HUES6 (cell line): ENCODE results near the gene DMPK.

Experiments used
- H3K27ac ChIP-seq: 2 replicates; pipeline ENCODE4 v1.7.0; 2013; ENCODE audit warnings: low read depth, mild to moderate bottlenecking, low read length, inconsistent platforms
- H3K27me3 ChIP-seq: 2 replicates; pipeline ENCODE4 v1.6.1; 2013; ENCODE audit warnings: low read length; ENCODE audit not compliant: control insufficient read depth, insufficient read depth
- H3K36me3 ChIP-seq: 2 replicates; pipeline ENCODE4 v1.6.1; 2013; ENCODE audit warnings: low read length; ENCODE audit not compliant: control insufficient read depth, insufficient read depth
- H3K4me1 ChIP-seq: 2 replicates; pipeline ENCODE4 v1.6.1; 2013; ENCODE audit warnings: low read length; ENCODE audit not compliant: control insufficient read depth, insufficient read depth
- H3K4me3 ChIP-seq: 2 replicates; pipeline ENCODE4 v1.5.1; 2013; ENCODE audit warnings: low read depth, low read length
- H3K9ac ChIP-seq: one replicate; pipeline ENCODE4 v1.6.1; 2013; ENCODE audit warnings: mild to moderate bottlenecking, low read length
- H3K9me3 ChIP-seq: 2 replicates; pipeline ENCODE4 v1.6.1; 2013; ENCODE audit warnings: low read depth, low read length; ENCODE audit not compliant: control insufficient read depth, insufficient read depth

Gene DMPK

GRCh38 chr19:45773384-45773783, 8.9 kb downstream of the DMPK start:
- no peak overlapping the region for H3K4me3 ChIP-seq
- H3K4me1 ChIP-seq, result peaks cover 7% of the 10 kb centered on the region; the same call in 1 of the 2 replicates
- no peaks in the 10 kb centered on the region for H3K27me3 ChIP-seq
- no peak overlapping the region for H3K27ac ChIP-seq
- peaks cover 27% of the 10 kb centered on the region for H3K36me3 ChIP-seq
- H3K9ac ChIP-seq, result no peak overlapping the region
- no peaks in the 10 kb centered on the region for H3K9me3 ChIP-seq

GRCh38 chr19:45772912-45773311, 9.4 kb downstream of the DMPK start:
- H3K27me3 ChIP-seq, result no peaks in the 10 kb centered on the region
- peaks cover 25% of the 10 kb centered on the region for H3K36me3 ChIP-seq
- H3K4me1 ChIP-seq, result peaks cover 7% of the 10 kb centered on the region; the same call in 1 of the 2 replicates
- H3K9ac ChIP-seq, result no peak overlapping the region
- no peak overlapping the region for H3K27ac ChIP-seq
- H3K9me3 ChIP-seq, result no peaks in the 10 kb centered on the region
- no peak overlapping the region for H3K4me3 ChIP-seq

GRCh38 chr19:45772130-45772840, 10.0 kb downstream of the DMPK start:
- H3K4me1 ChIP-seq, result peaks cover 7% of the 10 kb centered on the region; the same call in 1 of the 2 replicates
- no peak overlapping the region for H3K27ac ChIP-seq
- H3K36me3 ChIP-seq, result peaks cover 18% of the 10 kb centered on the region
- H3K9ac ChIP-seq, result no peak overlapping the region
- no peaks in the 10 kb centered on the region for H3K9me3 ChIP-seq
- H3K4me3 ChIP-seq, result no peak overlapping the region
- H3K27me3 ChIP-seq, result no peaks in the 10 kb centered on the region

- H3K27me3 ChIP-seq, result no peaks in the 10 kb centered on the region
- H3K9me3 ChIP-seq, result no peaks in the 10 kb centered on the region
- peak overlapping the region; percentile 72 for H3K4me3 ChIP-seq
- H3K4me1 ChIP-seq, result peaks cover 15% of the 10 kb centered on the region
- no peak overlapping the region for H3K27ac ChIP-seq
- H3K9ac ChIP-seq, result peak overlapping the region; percentile 45
- H3K36me3 ChIP-seq, result peaks cover 10% of the 10 kb centered on the region; the same call in 1 of the 2 replicates
Measured at GRCh38 chr19:45771311-45771933, 10.9 kb downstream of the DMPK start.

- Histone ChIP-seq H3K27ac (peak overlapping the region; percentile 76; the same call in 1 of the 2 replicates), H3K27me3 (no peaks in the 10 kb centered on the region), H3K9me3 (no peaks in the 10 kb centered on the region), H3K9ac (peak overlapping the region; percentile 70), H3K4me1 (peaks cover 25% of the 10 kb centered on the region), H3K4me3 (peak overlapping the region; percentile 72), H3K36me3 (peaks cover 9% of the 10 kb centered on the region; the same call in 1 of the 2 replicates)
Measured at GRCh38 chr19:45770192-45771101, 11.8 kb downstream of the DMPK start.

GRCh38 chr19:45769821-45770191, 12.5 kb downstream of the DMPK start:
- Histone ChIP-seq H3K36me3 (peaks cover 9% of the 10 kb centered on the region; the same call in 1 of the 2 replicates), H3K27ac (peak overlapping the region; percentile 76; the same call in 1 of the 2 replicates), H3K4me1 (peaks cover 32% of the 10 kb centered on the region), H3K4me3 (peak overlapping the region; percentile 72), H3K27me3 (no peaks in the 10 kb centered on the region), H3K9ac (peak overlapping the region; percentile 70), H3K9me3 (no peaks in the 10 kb centered on the region)

GRCh38 chr19:45768984-45769782, 13.1 kb downstream of the DMPK start, which contains the start of gene SIX5:
SIX5 (minus strand) TSS chr19:45769252; CDS start chr19:45768844, 408 bp downstream.
- Histone ChIP-seq H3K27ac (peak within 1 kb of the TSS; percentile 93), H3K9ac (peak within 1 kb of the TSS; percentile 97), H3K4me3 (peak within 1 kb of the TSS; percentile 79), H3K9me3 (no peaks in the 10 kb centered on the region), H3K36me3 (peaks cover 9% of the 10 kb centered on the region; the same call in 1 of the 2 replicates), H3K27me3 (no peaks in the 10 kb centered on the region), H3K4me1 (peaks cover 38% of the 10 kb centered on the region)

GRCh38 chr19:45768655-45768983, 13.7 kb downstream of the DMPK start:
- H3K27me3 ChIP-seq, result no peaks in the 10 kb centered on the region
- peak overlapping the region; percentile 97 for H3K9ac ChIP-seq
- peaks cover 43% of the 10 kb centered on the region for H3K4me1 ChIP-seq
- H3K9me3 ChIP-seq, result no peaks in the 10 kb centered on the region
- H3K36me3 ChIP-seq, result peaks cover 9% of the 10 kb centered on the region; the same call in 1 of the 2 replicates
- peak overlapping the region; percentile 79 for H3K4me3 ChIP-seq
- H3K27ac ChIP-seq, result peak overlapping the region; percentile 93

- Histone ChIP-seq H3K27ac (peak overlapping the region; percentile 16; the same call in 1 of the 2 replicates), H3K4me3 (peak overlapping the region; percentile 79), H3K27me3 (no peaks in the 10 kb centered on the region), H3K9me3 (no peaks in the 10 kb centered on the region), H3K9ac (peak overlapping the region; percentile 97), H3K4me1 (peaks cover 48% of the 10 kb centered on the region), H3K36me3 (peaks cover 5% of the 10 kb centered on the region; the same call in 1 of the 2 replicates)
Measured at GRCh38 chr19:45767881-45768654, 14.2 kb downstream of the DMPK start.
